PFSK-1 (cell line): ENCODE data around the gene ANTXR1.

Source experiments
- REST ChIP-seq, 2 experiments: IDR thresholded peaks; 2 replicates each; pipeline versions ENCODE4 v1.6.1 to v1.8.0; 2011 to 2012; ENCODE audit warnings: low read depth in 2 of 2, low read length in 2 of 2, control low read depth in 1 of 2, inconsistent platforms in 1 of 2, mild to moderate bottlenecking in 1 of 2, moderate library complexity in 1 of 2; ENCODE audit not compliant: insufficient read depth in 1 of 2
- TAF1 ChIP-seq: IDR thresholded peaks from 2 replicates; pipeline ENCODE4 v1.6.1; 2012; ENCODE audit warnings: low read length, control low read depth, borderline replicate concordance; ENCODE audit not compliant: insufficient read depth

- no peak for TF ChIP-seq REST (IDR thresholded peaks at IDR 0.05; ENCODE audit: insufficient read depth in 1 of 2, low read depth in 2 of 2, low read length in 2 of 2)
- no peak for TF ChIP-seq TAF1
Observed at GRCh38 chr2:69202327-69202726, 189.3 kb downstream of the ANTXR1 start.
